Breast epithelium (tissue), 3 donors: ENCODE measurements around the gene TRAF5.

Experiments used
- POLR2A ChIP-seq: fragments of 450-650 bp; IDR thresholded peaks from one replicate; pipeline ENCODE4 v1.6.1; 2016; ENCODE audit warnings: antibody characterized with exemption, mild to moderate bottlenecking, moderate library complexity
- POLR2AphosphoS5 ChIP-seq, 3 donors: sonication (generic); formaldehyde crosslinking; IDR thresholded peaks; one replicate each; pipeline ENCODE4 v1.6.1; 2017; ENCODE audit warnings: antibody characterized with exemption in 3 of 3
- TF ChIP-seq, protein P1 (sequence below), 3 donors: fragments of 450-650 bp; IDR thresholded peaks; one replicate each; pipeline ENCODE4 v1.5.1; 2016 to 2017; ENCODE audit warnings: antibody characterized with exemption in 3 of 3, mild to moderate bottlenecking in 3 of 3, moderate library complexity in 3 of 3

GRCh38 chr1:211359876-211360275 is 33.2 kb downstream of the TRAF5 start:
- TF ChIP-seq, protein P1, sequence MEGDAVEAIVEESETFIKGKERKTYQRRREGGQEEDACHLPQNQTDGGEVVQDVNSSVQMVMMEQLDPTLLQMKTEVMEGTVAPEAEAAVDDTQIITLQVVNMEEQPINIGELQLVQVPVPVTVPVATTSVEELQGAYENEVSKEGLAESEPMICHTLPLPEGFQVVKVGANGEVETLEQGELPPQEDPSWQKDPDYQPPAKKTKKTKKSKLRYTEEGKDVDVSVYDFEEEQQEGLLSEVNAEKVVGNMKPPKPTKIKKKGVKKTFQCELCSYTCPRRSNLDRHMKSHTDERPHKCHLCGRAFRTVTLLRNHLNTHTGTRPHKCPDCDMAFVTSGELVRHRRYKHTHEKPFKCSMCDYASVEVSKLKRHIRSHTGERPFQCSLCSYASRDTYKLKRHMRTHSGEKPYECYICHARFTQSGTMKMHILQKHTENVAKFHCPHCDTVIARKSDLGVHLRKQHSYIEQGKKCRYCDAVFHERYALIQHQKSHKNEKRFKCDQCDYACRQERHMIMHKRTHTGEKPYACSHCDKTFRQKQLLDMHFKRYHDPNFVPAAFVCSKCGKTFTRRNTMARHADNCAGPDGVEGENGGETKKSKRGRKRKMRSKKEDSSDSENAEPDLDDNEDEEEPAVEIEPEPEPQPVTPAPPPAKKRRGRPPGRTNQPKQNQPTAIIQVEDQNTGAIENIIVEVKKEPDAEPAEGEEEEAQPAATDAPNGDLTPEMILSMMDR (IDR thresholded peaks at IDR 0.05): no peak
- TF ChIP-seq POLR2AphosphoS5 (IDR thresholded peaks at IDR 0.05) (no peak), POLR2A (no peak)
